Measurements from ENCODE around the gene DCST1.

DNA sequence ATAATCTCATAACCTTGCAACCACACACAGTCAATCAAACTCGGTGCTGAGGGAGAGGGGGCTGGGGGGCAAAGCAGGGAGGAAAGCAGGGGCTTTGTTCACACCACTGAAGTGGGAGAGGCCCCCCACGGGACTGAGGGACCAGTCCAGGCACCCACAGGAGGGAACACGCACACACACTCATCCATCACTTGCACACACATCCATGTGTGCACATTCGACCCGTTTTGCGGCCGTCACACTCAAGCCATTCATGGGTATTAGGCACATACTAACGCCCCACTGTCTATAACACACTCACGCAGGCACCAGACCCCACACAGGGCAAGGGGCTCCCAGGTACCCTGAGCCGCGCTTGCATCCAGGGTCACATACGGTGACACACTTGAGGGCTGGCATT, 59.0 kb downstream of the DCST1 start:
- TF ChIP-seq EP300 (IDR thresholded peaks at IDR 0.05) (no peak), POLR2A (IDR thresholded peaks at IDR 0.05) (no peak)
- TF ChIP-seq, protein P1, sequence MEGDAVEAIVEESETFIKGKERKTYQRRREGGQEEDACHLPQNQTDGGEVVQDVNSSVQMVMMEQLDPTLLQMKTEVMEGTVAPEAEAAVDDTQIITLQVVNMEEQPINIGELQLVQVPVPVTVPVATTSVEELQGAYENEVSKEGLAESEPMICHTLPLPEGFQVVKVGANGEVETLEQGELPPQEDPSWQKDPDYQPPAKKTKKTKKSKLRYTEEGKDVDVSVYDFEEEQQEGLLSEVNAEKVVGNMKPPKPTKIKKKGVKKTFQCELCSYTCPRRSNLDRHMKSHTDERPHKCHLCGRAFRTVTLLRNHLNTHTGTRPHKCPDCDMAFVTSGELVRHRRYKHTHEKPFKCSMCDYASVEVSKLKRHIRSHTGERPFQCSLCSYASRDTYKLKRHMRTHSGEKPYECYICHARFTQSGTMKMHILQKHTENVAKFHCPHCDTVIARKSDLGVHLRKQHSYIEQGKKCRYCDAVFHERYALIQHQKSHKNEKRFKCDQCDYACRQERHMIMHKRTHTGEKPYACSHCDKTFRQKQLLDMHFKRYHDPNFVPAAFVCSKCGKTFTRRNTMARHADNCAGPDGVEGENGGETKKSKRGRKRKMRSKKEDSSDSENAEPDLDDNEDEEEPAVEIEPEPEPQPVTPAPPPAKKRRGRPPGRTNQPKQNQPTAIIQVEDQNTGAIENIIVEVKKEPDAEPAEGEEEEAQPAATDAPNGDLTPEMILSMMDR (IDR thresholded peaks at IDR 0.05): no peak

Data from tibial nerve (tissue), 4 donors.